ENCODE data around the gene HERPUD1.
"Not testable (repeated sequence)": the region's sequence is repeated elsewhere in the genome, so short reads cannot be mapped to it uniquely, and the experiment has no call there.

The HERPUD1 gene

DNA sequence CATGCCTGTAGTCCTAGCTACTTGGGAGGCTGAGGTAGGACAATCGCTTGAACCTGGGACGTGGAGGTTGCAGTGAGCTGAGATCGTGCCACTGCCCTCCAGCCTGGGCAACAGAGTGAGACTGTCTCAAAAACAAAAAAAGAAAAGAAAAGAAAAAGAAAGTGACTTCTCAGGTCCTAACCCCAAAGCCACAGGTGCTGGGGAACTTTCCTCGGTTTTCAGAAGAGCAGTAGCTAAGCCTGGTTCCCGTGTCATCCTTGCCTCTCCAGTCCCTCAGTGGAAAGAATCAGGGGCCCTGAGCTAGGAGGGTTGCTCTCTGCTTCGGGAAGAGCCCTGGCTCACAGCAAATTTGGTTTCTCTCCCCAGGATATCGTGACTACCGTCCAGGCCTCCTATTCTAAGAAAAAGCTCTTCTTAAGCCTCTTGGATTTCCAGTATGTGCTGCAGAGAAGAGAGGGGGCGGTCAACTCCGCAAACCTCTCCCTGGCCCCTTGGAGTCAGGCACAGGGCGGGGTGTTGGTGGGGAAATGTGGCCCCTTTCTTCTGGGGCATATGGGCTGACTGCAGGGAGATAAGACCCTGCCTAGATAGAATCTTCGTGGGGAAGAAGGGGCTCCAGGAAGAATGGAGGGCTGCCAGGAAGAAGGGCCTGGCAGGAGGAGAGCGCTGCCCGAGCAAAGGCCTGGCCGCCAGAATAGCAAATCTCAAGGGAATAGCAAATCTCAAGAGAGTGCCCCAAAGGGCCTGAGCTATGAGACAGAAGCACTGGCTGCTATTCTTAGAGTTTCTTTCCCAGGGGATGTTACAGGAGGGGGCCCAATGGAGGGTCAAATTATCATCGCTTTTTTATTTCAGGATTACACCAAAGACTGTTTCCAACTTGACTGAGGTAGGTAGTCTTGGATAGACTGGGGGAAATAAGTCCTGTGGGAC, 49.1 kb downstream of the HERPUD1 start:
- no peak for DNase-seq (ENCODE audit: low read depth in 3 of 3)

DNA sequence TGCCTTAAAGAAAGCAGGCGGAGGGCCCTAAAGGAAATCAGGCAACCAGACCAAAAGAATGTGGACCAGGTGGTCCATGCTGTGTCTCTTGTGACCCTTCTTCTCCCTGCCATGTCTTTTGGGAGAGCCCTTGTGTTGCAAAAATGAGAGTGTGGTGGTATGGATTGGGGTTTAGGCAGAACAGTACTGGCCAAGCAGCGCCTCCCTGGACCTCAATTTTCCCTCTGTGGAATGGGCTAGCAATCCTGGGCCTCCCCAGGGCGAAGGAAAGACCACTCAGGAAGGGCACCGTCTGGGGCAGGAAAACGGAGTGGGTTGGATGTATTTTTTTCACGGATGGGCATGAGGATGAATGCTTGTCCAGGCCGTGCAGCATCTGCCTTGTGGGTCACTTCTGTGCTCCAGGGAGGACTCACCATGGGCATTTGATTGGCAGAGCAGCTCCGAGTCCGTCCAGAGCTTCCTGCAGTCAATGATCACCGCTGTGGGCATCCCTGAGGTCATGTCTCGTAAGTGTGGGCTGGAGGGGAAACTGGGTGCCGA, 49.9 kb downstream of the HERPUD1 start:
- DNase-seq (ENCODE audit: low read depth in 3 of 3) = no peak

DNA sequence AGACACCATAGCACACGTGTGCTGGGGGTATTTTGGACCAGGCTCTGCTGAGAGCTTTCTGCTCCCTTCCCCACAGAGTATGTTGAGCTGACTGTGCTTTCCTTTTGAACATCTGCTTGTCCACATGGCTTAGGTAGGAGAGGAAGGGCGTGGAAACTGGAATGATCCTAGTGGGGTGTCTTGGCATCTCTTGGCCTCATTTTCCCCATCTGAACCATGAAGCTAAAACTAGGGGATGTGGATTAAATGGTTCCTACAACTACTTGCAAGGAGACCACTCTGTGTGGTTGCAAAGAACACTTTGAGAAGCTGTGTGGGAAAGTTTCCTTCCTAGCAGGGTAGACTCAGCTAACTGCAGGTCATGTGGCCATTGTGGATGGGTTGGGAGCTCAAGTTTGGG, 50.8 kb downstream of the HERPUD1 start:
- DNase-seq (ENCODE audit: low read depth in 3 of 3) = no peak

GRCh38 chr16:56983211-56983751, 51.3 kb downstream of the HERPUD1 start:
- no peak for DNase-seq (ENCODE audit: low read depth in 3 of 3)

GRCh38 chr16:56984639-56985038, 52.7 kb downstream of the HERPUD1 start:
- no peak for DNase-seq (ENCODE audit: low read depth in 3 of 3)

DNA sequence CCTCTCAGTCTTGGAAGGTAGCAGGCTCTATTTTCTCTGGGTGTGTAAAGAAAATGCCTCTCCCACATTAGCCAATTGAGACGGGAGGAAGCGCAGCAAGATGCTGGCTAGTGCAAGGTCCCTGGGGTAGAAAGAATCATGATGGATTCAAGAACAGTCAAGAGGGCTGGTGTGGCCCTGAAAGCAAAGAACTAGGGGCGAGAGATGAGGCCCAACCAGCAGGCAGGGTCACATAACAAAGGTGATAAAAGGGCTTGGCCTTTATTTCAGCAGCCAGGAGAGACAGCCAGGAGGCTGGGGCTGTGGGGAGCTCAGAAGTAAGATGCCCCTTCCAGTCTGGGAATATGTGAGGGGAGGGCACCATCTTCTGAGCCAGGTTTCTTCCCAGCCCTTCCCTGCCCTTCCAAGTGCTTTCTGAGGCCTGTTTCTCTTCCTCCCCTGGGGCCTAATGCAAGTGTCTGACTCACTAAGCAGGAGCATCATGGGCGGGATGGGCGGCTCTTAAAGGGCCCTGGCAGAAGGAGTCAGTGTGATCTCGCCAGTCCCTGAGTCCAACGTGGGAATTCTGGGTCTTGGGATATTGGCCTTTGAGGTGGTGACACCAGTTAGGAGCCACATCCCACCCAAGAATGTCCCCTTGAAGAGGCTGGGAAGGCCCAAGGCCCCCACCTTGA, 53.5 kb downstream of the HERPUD1 start:
- no peak for DNase-seq (ENCODE audit: low read depth in 3 of 3)

DNA sequence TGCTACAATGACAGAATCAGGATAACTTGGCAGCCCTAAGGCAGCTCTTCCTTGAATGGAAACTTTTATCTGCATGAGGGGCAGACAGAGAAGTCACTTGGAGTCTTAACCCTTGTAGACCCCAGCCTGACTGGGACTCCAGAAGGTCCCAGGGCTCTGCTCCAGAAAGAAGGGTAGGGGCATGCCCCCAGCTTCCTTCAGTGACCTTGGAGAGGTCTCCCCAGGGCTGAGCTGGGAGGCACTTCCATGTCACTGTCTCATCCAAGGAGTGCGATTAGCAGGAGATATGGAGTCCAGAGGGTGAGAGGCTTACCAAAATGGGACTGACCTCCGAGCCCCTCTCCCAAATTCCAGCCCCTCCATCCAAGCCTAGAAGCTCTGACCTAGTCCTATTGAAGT, 54.0 kb downstream of the HERPUD1 start:
- no peak for DNase-seq (ENCODE audit: low read depth in 3 of 3)

GRCh38 chr16:56986361-56986760, 54.4 kb downstream of the HERPUD1 start:
- no peak for DNase-seq (ENCODE audit: low read depth in 3 of 3)

DNA sequence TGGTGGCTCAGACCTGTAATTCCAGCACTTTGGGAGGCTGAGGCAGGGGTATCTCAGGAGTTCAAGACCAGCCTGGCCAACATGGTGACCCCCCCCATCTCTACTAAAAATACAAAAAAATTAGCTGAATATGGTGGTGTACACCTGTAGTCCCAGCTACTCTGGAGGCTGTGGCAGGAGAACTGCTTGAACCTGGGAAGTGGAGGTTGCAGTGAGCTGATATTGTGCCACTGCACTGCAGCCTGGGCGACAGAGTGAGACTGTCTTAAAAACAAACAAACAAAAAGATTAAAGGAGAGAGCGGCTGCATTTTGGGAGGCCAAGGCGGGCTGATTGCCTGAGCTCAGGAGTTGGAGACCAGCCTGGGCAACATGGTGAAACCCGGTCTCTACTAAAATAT, 55.0 kb downstream of the HERPUD1 start:
- DNase-seq (ENCODE audit: low read depth in 3 of 3) = not testable (repeated sequence)

- DNase-seq (ENCODE audit: low read depth in 3 of 3) = no peak
Observed at GRCh38 chr16:56987692-56988091, 55.8 kb downstream of the HERPUD1 start.

DNA sequence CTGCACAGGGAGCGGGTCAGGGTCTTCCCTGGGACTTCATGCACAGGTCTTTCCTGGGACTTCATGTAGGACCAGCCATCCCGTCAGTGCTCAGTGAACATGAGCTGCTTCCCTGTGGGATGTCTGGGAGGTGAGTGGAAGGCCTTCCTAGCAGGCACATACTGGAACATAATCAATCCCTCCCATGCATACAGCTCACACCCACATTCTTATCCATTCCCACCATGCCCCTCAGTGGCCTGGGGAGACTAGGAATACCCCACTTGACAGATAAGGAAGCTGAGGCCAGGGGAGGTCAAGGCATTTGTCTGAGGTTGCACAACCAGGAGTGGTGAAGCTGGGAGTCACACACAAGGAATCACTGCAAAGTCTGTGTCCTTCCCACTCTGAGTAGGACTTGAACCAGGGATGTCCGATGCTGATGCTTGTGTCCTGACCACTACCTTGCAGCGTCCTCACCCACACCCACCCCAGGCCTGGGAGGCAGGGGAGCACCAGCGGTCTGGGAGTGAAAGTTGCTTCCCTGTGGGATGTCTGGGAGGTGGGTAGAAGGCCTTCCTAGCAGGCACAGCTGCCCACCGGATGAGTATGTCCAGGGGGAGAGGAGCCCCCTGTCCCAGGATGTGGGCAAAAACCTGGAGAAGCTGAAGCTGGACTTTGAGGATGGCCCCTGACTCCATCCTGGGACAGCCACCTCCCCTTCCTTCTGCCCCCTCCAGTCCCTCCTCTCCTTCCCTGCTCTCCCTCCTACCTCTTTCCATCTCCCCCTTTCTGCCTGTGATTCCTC, 56.4 kb downstream of the HERPUD1 start:
- no peak for DNase-seq (ENCODE audit: low read depth in 3 of 3)

GRCh38 chr16:56988948-56989945, 57.3 kb downstream of the HERPUD1 start, which contains the start of gene NLRC5:
Gene NLRC5, plus strand, starts transcription at chr16:56989557. Its CDS starts 31,156 bp downstream, at chr16:57020713.
- DNase-seq (ENCODE audit: low read depth in 3 of 3) = peak; percentile 90 to 95 (median 94)

DNA sequence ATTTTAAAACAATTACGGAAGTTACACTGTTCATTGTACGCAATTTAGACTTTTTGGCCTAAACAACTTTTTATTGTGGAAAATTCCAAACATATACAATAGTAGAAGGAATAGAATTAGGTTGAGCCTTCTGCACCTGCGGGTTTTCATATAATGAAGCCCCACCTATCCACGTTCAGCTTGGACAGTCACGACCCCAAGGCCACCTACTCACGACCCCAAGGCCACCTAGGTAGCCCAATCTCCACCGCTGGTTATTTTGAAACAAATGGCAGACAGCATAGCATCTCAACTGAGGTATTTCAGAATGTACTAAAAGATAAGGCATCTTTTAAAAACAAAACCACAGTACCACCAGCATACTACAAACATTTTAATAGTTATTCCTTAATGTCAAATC, 58.0 kb downstream of the HERPUD1 start:
- DNase-seq (ENCODE audit: low read depth in 3 of 3) = no peak

GRCh38 chr16:56990407-56991286, 58.7 kb downstream of the HERPUD1 start:
- DNase-seq (ENCODE audit: low read depth in 3 of 3) = no peak

DNA sequence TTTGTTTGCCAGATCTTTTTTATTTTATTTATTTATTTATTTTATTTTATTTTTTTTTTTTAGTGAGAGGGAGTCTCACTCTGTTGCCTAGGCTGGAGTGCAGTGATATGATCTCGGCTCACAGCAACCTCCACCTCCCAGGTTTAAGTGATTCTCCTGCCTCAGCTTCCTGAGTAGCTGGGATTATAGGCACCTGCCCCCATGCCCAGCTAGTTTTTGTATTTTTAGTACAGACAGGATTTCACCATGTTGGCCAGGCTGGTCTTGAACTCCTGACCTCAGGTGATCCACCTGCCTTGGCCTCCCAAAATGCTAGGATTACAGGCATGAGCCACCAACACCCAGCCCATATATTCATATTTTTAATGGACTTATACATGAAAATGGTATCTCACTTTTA, 60.5 kb downstream of the HERPUD1 start:
- not testable (repeated sequence) for DNase-seq (ENCODE audit: low read depth in 3 of 3)

DNA sequence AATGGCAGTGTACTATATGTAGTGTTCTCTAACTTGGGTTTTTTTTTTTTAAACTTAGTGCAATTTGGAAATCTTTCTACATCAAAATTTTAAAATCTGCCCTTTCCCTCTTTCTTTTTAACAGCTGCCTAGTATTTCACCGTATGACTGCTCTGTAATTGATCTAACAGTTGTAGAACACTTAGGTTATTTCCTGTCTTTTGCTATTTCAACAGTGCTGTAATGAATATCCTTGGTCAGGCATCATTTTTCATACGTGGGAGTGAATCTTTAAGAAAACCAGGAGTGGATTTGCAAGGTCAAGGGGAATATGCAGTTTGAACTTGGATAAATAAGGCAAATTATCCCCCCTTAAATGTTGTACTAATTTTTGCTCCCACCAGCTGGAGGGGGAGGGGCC, 61.3 kb downstream of the HERPUD1 start:
- DNase-seq (ENCODE audit: low read depth in 3 of 3) = no peak

GRCh38 chr16:56994311-56994710, 62.4 kb downstream of the HERPUD1 start:
- no peak for DNase-seq (ENCODE audit: low read depth in 3 of 3)
